IMR-90 (cell line): Measurements from ENCODE around the gene SHROOM3. TPM values are rescaled to one million over a fixed set of nuclear protein-coding genes. Genes with fewer than 3 reads are reported as not detected.

ENCODE experiments used
- ATAC-seq: fragments of 200-7000 bp; cut with Tn5 transposase; 2 replicates; pipeline ENCODE4 v1.9.1; 2020; ENCODE audit warnings: low read depth, mild to moderate bottlenecking, moderate library complexity
- BruUV-seq: library from RNA; stranded (reverse); fragments of 400-500 nt; replicated peaks from 2 replicates; lab custom pipeline; 2021; lab: Mats Ljungman, UMichigan
- CTCF ChIA-PET: fragments of 300-600 bp; formaldehyde crosslinking; extraction: SDS; loops from one replicate; lab custom pipeline; 2021; ENCODE audit warnings: antibody characterized with exemption; lab: Yijun Ruan, JAX
- POLR2A ChIA-PET: fragments of 300-600 bp; sonication (Branson Sonifier 250); formaldehyde crosslinking; loops from one replicate; lab custom pipeline; 2022; ENCODE audit warnings: antibody characterized with exemption; ENCODE audit not compliant: unreplicated experiment; lab: Charles Lee
- DNase-seq: peaks from one replicate; pipeline ENCODE4 v3.0.0; 2013
- H2AFZ ChIP-seq: replicated peaks from 2 replicates; pipeline ENCODE3; 2013; ENCODE audit warnings: low read length, mild to moderate bottlenecking; ENCODE audit not compliant: poor library complexity
- H2AK5ac ChIP-seq: 2 replicates; pipeline ENCODE4 v1.6.1; 2013; ENCODE audit warnings: low read depth, low read length, inconsistent platforms
- H2AK9ac ChIP-seq: replicated peaks from 2 replicates; pipeline ENCODE3; 2013; ENCODE audit warnings: mild to moderate bottlenecking, low read depth, low read length, moderate library complexity; ENCODE audit not compliant: poor library complexity
- H2BK120ac ChIP-seq: 2 replicates; pipeline ENCODE4 v1.6.1; 2013; ENCODE audit warnings: low read depth, low read length, inconsistent platforms
- H2BK15ac ChIP-seq: 3 replicates; pipeline ENCODE4 v1.6.1; 2013; ENCODE audit warnings: low read depth, low read length, inconsistent platforms
- H2BK20ac ChIP-seq: 2 replicates; pipeline ENCODE4 v1.6.1; 2013; ENCODE audit warnings: low read depth, mild to moderate bottlenecking, inconsistent platforms, low read length, moderate library complexity
- H2BK5ac ChIP-seq: 2 replicates; pipeline ENCODE4 v1.6.1; 2013; ENCODE audit warnings: mild to moderate bottlenecking, low read depth, low read length, inconsistent platforms; ENCODE audit not compliant: poor library complexity, severe bottlenecking
- H3K14ac ChIP-seq: replicated peaks from 2 replicates; pipeline ENCODE4 v1.6.1; 2013; ENCODE audit warnings: low read depth, low read length, inconsistent platforms
- H3K18ac ChIP-seq: 2 replicates; pipeline ENCODE4 v1.6.1; 2013; ENCODE audit warnings: low read depth, low read length, control low read depth
- H3K23ac ChIP-seq: 2 replicates; pipeline ENCODE4 v1.6.1; 2013; ENCODE audit warnings: low read depth, low read length, inconsistent platforms
- H3K27ac ChIP-seq: 2 replicates; pipeline ENCODE4 v1.5.1; 2013; ENCODE audit warnings: mild to moderate bottlenecking, control low read depth, low read length; ENCODE audit not compliant: insufficient read depth
- H3K27me3 ChIP-seq: 2 replicates; pipeline ENCODE4 v1.6.1; 2013; ENCODE audit warnings: low read length; ENCODE audit not compliant: control insufficient read depth, insufficient read depth
- H3K36me3 ChIP-seq: 2 replicates; pipeline ENCODE4 v1.6.1; 2013; ENCODE audit warnings: low read length, mixed read lengths; ENCODE audit not compliant: control insufficient read depth, insufficient read depth
- H3K4ac ChIP-seq: 2 replicates; pipeline ENCODE4 v1.6.1; 2013; ENCODE audit warnings: low read depth, low read length, inconsistent platforms
- H3K4me1 ChIP-seq: 2 replicates; pipeline ENCODE4 v1.6.1; 2013; ENCODE audit warnings: low read length, mixed read lengths; ENCODE audit not compliant: control insufficient read depth, insufficient read depth
- H3K4me2 ChIP-seq: 2 replicates; pipeline ENCODE4 v1.6.1; 2013; ENCODE audit warnings: low read depth, mild to moderate bottlenecking, control low read depth, low read length, moderate library complexity
- H3K4me3 ChIP-seq: 2 replicates; pipeline ENCODE4 v1.5.1; 2013; ENCODE audit warnings: low read depth, mild to moderate bottlenecking, control low read depth, low read length, moderate library complexity; ENCODE audit not compliant: insufficient read depth
- H3K56ac ChIP-seq: 2 replicates; pipeline ENCODE4 v1.6.1; 2013; ENCODE audit warnings: low read length, inconsistent platforms; ENCODE audit not compliant: insufficient read depth; ENCODE audit errors: extremely low read depth
- H3K79me1 ChIP-seq, 2 experiments: 2 replicates each; pipeline ENCODE4 v1.6.1; 2013; ENCODE audit warnings: low read length in 2 of 2, inconsistent platforms in 1 of 2, low read depth in 1 of 2
- H3K9ac ChIP-seq: 2 replicates; pipeline ENCODE4 v1.6.1; 2013; ENCODE audit warnings: low read depth, low read length, control low read depth
- H3K9me1 ChIP-seq: 2 replicates; pipeline ENCODE4 v1.6.1; 2013; ENCODE audit warnings: low read length, inconsistent platforms; ENCODE audit not compliant: insufficient read depth
- H3K9me3 ChIP-seq: 2 replicates; pipeline ENCODE4 v1.6.1; 2013; ENCODE audit warnings: low read length; ENCODE audit not compliant: control insufficient read depth, insufficient read depth
- H4K20me1 ChIP-seq: 2 replicates; pipeline ENCODE4 v1.6.1; 2013; ENCODE audit warnings: low read length, inconsistent platforms; ENCODE audit not compliant: insufficient read depth
- H4K5ac ChIP-seq: 2 replicates; pipeline ENCODE4 v1.6.1; 2013; ENCODE audit warnings: mild to moderate bottlenecking, low read depth, low read length, control low read depth
- H4K8ac ChIP-seq, 2 experiments: 2 replicates each; pipeline ENCODE4 v1.6.1; 2013; ENCODE audit warnings: low read depth in 2 of 2, low read length in 2 of 2, control low read depth in 1 of 2, inconsistent platforms in 1 of 2
- H4K91ac ChIP-seq: 2 replicates; pipeline ENCODE4 v1.6.1; 2013; ENCODE audit warnings: low read depth, low read length, inconsistent platforms; ENCODE audit not compliant: insufficient read depth
- CEBPB ChIP-seq: IDR thresholded peaks from 2 replicates; pipeline ENCODE4 v1.6.1; 2012; ENCODE audit warnings: low read depth, low read length, improper control_type of control experiment
- SMC3 ChIP-seq: fragments of 150-350 bp; IDR thresholded peaks from 2 replicates; pipeline ENCODE4 v1.6.1; 2016; ENCODE audit warnings: low read depth, mild to moderate bottlenecking, antibody characterized with exemption, low read length, moderate library complexity
- WGBS, 2 experiments: methylation state at CpG; one replicate each; pipeline versions ENCODE4 v1.1.5 to v1.1.7; 2013; ENCODE audit warnings: missing lambda C conversion rate in 2 of 2; ENCODE audit not compliant: insufficient read length in 1 of 2; ENCODE audit errors: extremely low coverage in 2 of 2; 5-methylcytosine and 5-hydroxymethylcytosine counted together
- dilution Hi-C: fragments of 300-500 bp; cut with HindIII; formaldehyde crosslinking; loops from one replicate; pipeline ENCODE4 v1.14.3; 2018; ENCODE audit warnings: low sequenced_read_pairs; ENCODE audit not compliant: unreplicated experiment
- in situ Hi-C: fragments of 300-500 bp; cut with MboI; formaldehyde crosslinking; loops from 3 replicates; pipeline ENCODE4 v1.14.3; 2019; ENCODE audit warnings: low sequenced_read_pairs, inconsistent platforms, mixed read lengths
- intact Hi-C: fragments of 100-400 bp; cut with micrococcal nuclease; formaldehyde crosslinking; loops from 2 replicates; pipeline ENCODE4 v1.10.0; 2022
- polyA plus RNA-seq, 3 experiments: library from polyadenylated mRNA; depleted of rRNA; stranded (reverse); fragments of >200 nt; gene quantifications; 2 replicates each; pipeline ENCODE4 v1.2.3, GENCODE V29; 2012; ENCODE audit warnings: low replicate concordance in 1 of 3
- total RNA-seq: library from RNA; depleted of rRNA; stranded (reverse); fragments of >200 nt; gene quantifications from 2 replicates; pipeline ENCODE4 v1.2.3, GENCODE V29; 2012

SHROOM3 gene
- total and polyA plus RNA-seq, 2 of the 4 experiments (the other 2 are of a cell fraction): 10.8 to 19.5 TPM

DNA sequence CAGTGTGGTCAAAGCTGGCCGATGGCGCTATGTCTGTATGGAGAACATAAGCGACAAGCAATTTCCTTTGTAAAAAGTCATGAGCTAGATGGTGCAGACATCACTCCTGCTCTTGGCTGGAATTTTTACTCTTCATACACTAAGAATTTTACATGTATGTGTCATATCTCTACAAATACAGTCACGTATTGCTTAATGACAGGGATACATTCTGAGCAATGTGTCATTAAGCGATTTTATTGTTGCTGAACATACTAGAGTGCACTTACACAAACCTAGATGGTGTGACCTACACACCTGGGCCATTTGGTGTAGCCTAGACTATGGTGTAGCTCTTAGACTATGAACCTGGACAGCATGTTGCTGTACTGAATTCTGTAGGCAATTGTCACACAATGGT, 277.5 kb downstream of the SHROOM3 start:
- H3K18ac ChIP-seq: peak overlapping the region; percentile 5; the same call in 1 of the 2 replicates
- TF ChIP-seq CEBPB (peak; percentile 79), SMC3 (no peak)
- H3K36me3 ChIP-seq: peaks cover 14% of the 10 kb centered on the region
- H3K23ac ChIP-seq: no peak overlapping the region
- H2BK15ac ChIP-seq: peak overlapping the region; percentile 54; the same call in 1 of the 3 replicates
- 0 out of 2 replicates have a peak overlapping the region, but pooled peaks have one; percentile 15 for H3K4ac ChIP-seq
- H3K27me3 ChIP-seq: no peaks in the 10 kb centered on the region
- H2AFZ ChIP-seq: no peak overlapping the region
- no peaks in the 10 kb centered on the region for H3K9me3 ChIP-seq
- no TSS peak for BruUV-seq
- no CpG with 5 or more reads among the region's 5 CpGs for WGBS, 2 experiments
- dilution Hi-C loops: no loop called here
- peak overlapping the region in 1 of 2 experiments; percentile 53; a peak in 2 of 4 replicates for H4K8ac ChIP-seq
- peak overlapping the region; percentile 23 for H2BK5ac ChIP-seq
- H4K20me1 ChIP-seq: no peaks in the 10 kb centered on the region
- 0 out of 2 replicates have a peak overlapping the region, but pooled peaks have one; percentile 11 for H2BK120ac ChIP-seq
- no peak overlapping the region for H4K91ac ChIP-seq
- H3K79me1 ChIP-seq: peaks cover 43 to 87% of the 10 kb centered on the region in 2 experiments
- no peak overlapping the region for H3K4me2 ChIP-seq
- no peak overlapping the region; the same call in 1 of the 2 replicates for H3K14ac ChIP-seq
- POLR2A ChIA-PET: interaction anchor here (0.6 kb wide), 1 partner anchor 25 kb away, joined by 4 read pairs; no protein-coding TSS in a partner anchor
- H2BK20ac ChIP-seq: no peak overlapping the region
- H2AK9ac ChIP-seq: no peak overlapping the region
- no peak overlapping the region for H3K27ac ChIP-seq
- in situ Hi-C loops: no loop called here
- DNase-seq: no peak
- no peak overlapping the region for H4K5ac ChIP-seq
- no peak overlapping the region for H3K9ac ChIP-seq
- H3K4me3 ChIP-seq: no peak overlapping the region
- peaks cover 22% of the 10 kb centered on the region for H3K4me1 ChIP-seq
- CTCF ChIA-PET: interaction anchor here (0.8 to 1.2 kb wide), 2 partner anchors 9 to 11 kb away, joined by 3 to 4 read pairs; no protein-coding TSS in a partner anchor
- intact Hi-C loops: no loop called here
- peaks cover 37% of the 10 kb centered on the region for H3K9me1 ChIP-seq
- no peak overlapping the region for H3K56ac ChIP-seq
- ATAC-seq: no peak
- peak overlapping the region; percentile 60; the same call in 1 of the 2 replicates for H2AK5ac ChIP-seq
